Neutrophil (primary cell): ENCODE results near the gene YEATS2.
"Not testable (repeated sequence)": the region's sequence is repeated elsewhere in the genome, so short reads cannot be mapped to it uniquely, and the experiment has no call there.

Source experiments
- H3K27ac ChIP-seq: fragments of 200-600 bp; sonication (generic); 2 replicates; pipeline ENCODE4 v1.5.1; 2016; ENCODE audit warnings: mild to moderate bottlenecking, moderate library complexity
- H3K27me3 ChIP-seq: fragments of 200-600 bp; sonication (generic); 2 replicates; pipeline ENCODE4 v1.6.0; 2016; ENCODE audit warnings: mild to moderate bottlenecking
- H3K36me3 ChIP-seq: fragments of 200-600 bp; sonication (generic); 2 replicates; pipeline ENCODE4 v1.5.1; 2017
- H3K4me1 ChIP-seq, 2 experiments: fragments of 200-600 bp in 1 of 2; sonication (generic) in 1 of 2; 1 replicate in 1 of 2; 2 replicates in 1 of 2; pipeline versions ENCODE4 v1.5.1 to v1.6.1; 2013 to 2016; ENCODE audit warnings: low read depth in 1 of 2, low read length in 1 of 2, mild to moderate bottlenecking in 1 of 2, moderate library complexity in 1 of 2; ENCODE audit not compliant: control insufficient read depth in 1 of 2, insufficient read depth in 1 of 2
- H3K4me3 ChIP-seq, 2 experiments: fragments of 200-600 bp in 1 of 2; sonication (generic) in 1 of 2; 1 replicate in 1 of 2; 2 replicates in 1 of 2; pipeline ENCODE4 v1.5.1; 2013 to 2016; ENCODE audit warnings: low read depth in 1 of 2, low read length in 1 of 2, mild to moderate bottlenecking in 1 of 2, moderate library complexity in 1 of 2
- H3K9me3 ChIP-seq: fragments of 200-600 bp; sonication (generic); 2 replicates; pipeline ENCODE4 v1.5.1; 2016
- CTCF ChIP-seq: fragments of 200-600 bp; sonication (generic); IDR thresholded peaks from 2 replicates; pipeline ENCODE4 v1.5.1; 2016; ENCODE audit warnings: antibody characterized with exemption

Gene YEATS2

GRCh38 chr3:183664913-183665381 is 32.6 kb upstream of the YEATS2 start:
- Histone ChIP-seq H3K9me3 (no peaks in the 10 kb centered on the region), H3K36me3 (peaks cover 52% of the 10 kb centered on the region), H3K4me1 (no peaks in the 10 kb centered on the region), H3K27me3 (no peaks in the 10 kb centered on the region), H3K27ac (no peak overlapping the region), H3K4me3 (no peak overlapping the region)
- no peak for TF ChIP-seq CTCF

GRCh38 chr3:183680061-183680460 is 17.5 kb upstream of the YEATS2 start:
- no peaks in the 10 kb centered on the region for H3K9me3 ChIP-seq
- no peak for TF ChIP-seq CTCF
- H3K27ac ChIP-seq: no peak overlapping the region
- H3K36me3 ChIP-seq: peaks cover 20% of the 10 kb centered on the region
- no peaks in the 10 kb centered on the region for H3K4me1 ChIP-seq
- H3K4me3 ChIP-seq: no peak overlapping the region
- H3K27me3 ChIP-seq: no peaks in the 10 kb centered on the region

GRCh38 chr3:183687705-183688104 is 9.9 kb upstream of the YEATS2 start:
- Histone ChIP-seq H3K4me1 (no peaks in the 10 kb centered on the region), H3K9me3 (no peaks in the 10 kb centered on the region), H3K27me3 (no peaks in the 10 kb centered on the region), H3K4me3 (no peak overlapping the region), H3K36me3 (no peaks in the 10 kb centered on the region), H3K27ac (no peak overlapping the region)
- no peak for TF ChIP-seq CTCF

- no peak for TF ChIP-seq CTCF
Measured at GRCh38 chr3:183688874-183689273, 8.7 kb upstream of the YEATS2 start.

GRCh38 chr3:183689621-183690020 is 8.0 kb upstream of the YEATS2 start:
- not testable (repeated sequence) for H3K27me3 ChIP-seq, H3K4me1 ChIP-seq, H3K36me3 ChIP-seq, H3K27ac ChIP-seq, H3K4me3 ChIP-seq, H3K9me3 ChIP-seq

More at GRCh38 chr3:183688874-183689273, 8.7 kb upstream of the YEATS2 start:
- Histone ChIP-seq H3K9me3 (no peaks in the 10 kb centered on the region), H3K4me3 (no peak overlapping the region), H3K4me1 (no peaks in the 10 kb centered on the region), H3K27me3 (no peaks in the 10 kb centered on the region), H3K27ac (no peak overlapping the region), H3K36me3 (no peaks in the 10 kb centered on the region)

- no peaks in the 10 kb centered on the region for H3K9me3 ChIP-seq
- no peaks in the 10 kb centered on the region for H3K36me3 ChIP-seq
- TF ChIP-seq CTCF: no peak
- no peak overlapping the region for H3K4me3 ChIP-seq
- no peaks in the 10 kb centered on the region for H3K27me3 ChIP-seq
- no peaks in the 10 kb centered on the region for H3K4me1 ChIP-seq
- H3K27ac ChIP-seq: no peak overlapping the region
Measured at GRCh38 chr3:183690402-183690995, 7.1 kb upstream of the YEATS2 start.
